Esophagus (tissue), 2 donors: ENCODE results near the gene AP2A2. TPM values are rescaled to one million over a fixed set of nuclear protein-coding genes. Genes with fewer than 3 reads are reported as not detected.

Experiments
- H3K27ac ChIP-seq, 2 donors: one replicate each; pipeline ENCODE4 v1.5.1; 2013; ENCODE audit warnings: low read depth in 2 of 2, mild to moderate bottlenecking in 2 of 2, inconsistent platforms in 1 of 2, low read length in 1 of 2, moderate library complexity in 1 of 2
- H3K27me3 ChIP-seq, 2 donors: one replicate each; pipeline ENCODE4 v1.6.1; 2013; ENCODE audit warnings: low read length in 2 of 2, control low read depth in 1 of 2, mild to moderate bottlenecking in 1 of 2; ENCODE audit not compliant: insufficient read depth in 2 of 2, control insufficient read depth in 1 of 2
- H3K36me3 ChIP-seq, 2 donors: one replicate each; pipeline ENCODE4 v1.6.1; 2013; ENCODE audit warnings: low read length in 1 of 2; ENCODE audit not compliant: control insufficient read depth in 2 of 2, insufficient read depth in 2 of 2
- H3K4me1 ChIP-seq, 2 donors: one replicate each; pipeline ENCODE4 v1.6.1; 2013; ENCODE audit warnings: low read length in 1 of 2; ENCODE audit not compliant: control insufficient read depth in 2 of 2, insufficient read depth in 2 of 2
- H3K4me3 ChIP-seq, 2 donors: one replicate each; pipeline ENCODE4 v1.5.1; 2013; ENCODE audit warnings: low read length in 2 of 2, mild to moderate bottlenecking in 2 of 2, low read depth in 1 of 2, moderate library complexity in 1 of 2
- H3K9me3 ChIP-seq, 2 donors: one replicate each; pipeline ENCODE4 v1.6.1; 2013; ENCODE audit warnings: mild to moderate bottlenecking in 2 of 2, low read depth in 1 of 2, low read length in 1 of 2, moderate library complexity in 1 of 2; ENCODE audit not compliant: control insufficient read depth in 2 of 2, insufficient read depth in 1 of 2
- WGBS, 2 donors: extraction: QIAGEN DNeasy Blood & Tissue Kit; methylation state at CpG; one replicate each; pipeline ENCODE4 v1.1.7; 2013; 5-methylcytosine and 5-hydroxymethylcytosine counted together
- polyA plus RNA-seq, 2 donors: library from polyadenylated mRNA; stranded (reverse); fragments of 200-250 nt; gene quantifications; one replicate each; pipeline ENCODE4 v1.2.3, GENCODE V29; 2013
- donor health status: healthy with polysubstance abuse.
- donor health status: Bipolar disorder and iron deficiency.

AP2A2 gene
- polyA plus RNA-seq, 2 donors, result 17.3 to 20.2 TPM

GRCh38 chr11:908273-908672 lies 17.4 kb upstream of the AP2A2 start:
- 72 to 81% methylated on average over 5 of the region's 5 CpGs for WGBS, 2 donors
- no peak overlapping the region for H3K4me3 ChIP-seq
- peaks cover 2 to 8% of the 10 kb centered on the region in 2 donors for H3K36me3 ChIP-seq
- H3K9me3 ChIP-seq, result no peaks in the 10 kb centered on the region
- no peaks in the 10 kb centered on the region for H3K27me3 ChIP-seq
- peaks cover 3 to 7% of the 10 kb centered on the region in 2 donors for H3K4me1 ChIP-seq
- H3K27ac ChIP-seq, result no peak overlapping the region

- WGBS, 2 donors, result 87% methylated on average over 11 of the region's 11 CpGs
- peaks cover 1 to 2% of the 10 kb centered on the region in 2 donors for H3K36me3 ChIP-seq
- no peaks in the 10 kb centered on the region for H3K27me3 ChIP-seq
- no peak overlapping the region for H3K4me3 ChIP-seq
- H3K9me3 ChIP-seq, result no peaks in the 10 kb centered on the region
- no peak overlapping the region for H3K27ac ChIP-seq
- peaks cover 3 to 7% of the 10 kb centered on the region in 2 donors for H3K4me1 ChIP-seq
These were observed 16.3 kb upstream of the AP2A2 start for GRCh38 chr11:909406-909805.

GRCh38 chr11:910044-910588 lies 15.6 kb upstream of the AP2A2 start:
- peak overlapping the region in 1 of 2 donors; percentile 41 for H3K27ac ChIP-seq
- 0 to 2% methylated on average over 26 to 38 of the region's 38 CpGs for WGBS, 2 donors

GRCh38 chr11:910589-911030 lies 15.1 kb upstream of the AP2A2 start, which contains the start of gene CHID1:
Gene CHID1, minus strand, starts transcription at chr11:910810. Its CDS starts 5,994 bp downstream, at chr11:904816.
- Histone ChIP-seq H3K4me1 (peaks cover 3 to 7% of the 10 kb centered on the region in 2 donors), H3K9me3 (no peaks in the 10 kb centered on the region), H3K27me3 (no peaks in the 10 kb centered on the region), H3K4me3 (peak within 1 kb of the TSS; percentile 67 to 99), H3K27ac (peak within 1 kb of the TSS; percentile 77 to 89), H3K36me3 (no peaks in the 10 kb centered on the region)
- 1% methylated on average over 39 to 59 of the region's 59 CpGs for WGBS, 2 donors

More at GRCh38 chr11:910044-910588, 15.6 kb upstream of the AP2A2 start:
- Histone ChIP-seq H3K4me1 (peaks cover 3 to 7% of the 10 kb centered on the region in 2 donors), H3K36me3 (no peaks in the 10 kb centered on the region), H3K4me3 (peak overlapping the region; percentile 67 to 99), H3K27me3 (no peaks in the 10 kb centered on the region), H3K9me3 (no peaks in the 10 kb centered on the region)

GRCh38 chr11:911031-911889 lies 14.4 kb upstream of the AP2A2 start:
- H3K4me1 ChIP-seq, result peaks cover 3 to 7% of the 10 kb centered on the region in 2 donors
- H3K36me3 ChIP-seq, result no peaks in the 10 kb centered on the region
- H3K27ac ChIP-seq, result peak overlapping the region; percentile 77 to 89
- no peaks in the 10 kb centered on the region for H3K9me3 ChIP-seq
- WGBS, 2 donors, result 2 to 6% methylated on average over 55 to 68 of the region's 68 CpGs
- no peaks in the 10 kb centered on the region for H3K27me3 ChIP-seq
- peak overlapping the region; percentile 67 to 99 for H3K4me3 ChIP-seq

- Histone ChIP-seq H3K27me3 (no peaks in the 10 kb centered on the region), H3K27ac (peak overlapping the region in 1 of 2 donors; percentile 77), H3K4me3 (peak overlapping the region in 1 of 2 donors; percentile 67), H3K9me3 (no peaks in the 10 kb centered on the region), H3K36me3 (no peaks in the 10 kb centered on the region), H3K4me1 (peaks cover 3 to 7% of the 10 kb centered on the region in 2 donors)
- 95% methylated on average over 11 of the region's 11 CpGs for WGBS, 2 donors
These were observed 13.8 kb upstream of the AP2A2 start for GRCh38 chr11:911890-912219.

GRCh38 chr11:912266-912665 lies 13.4 kb upstream of the AP2A2 start:
- no peak overlapping the region for H3K4me3 ChIP-seq
- WGBS, 2 donors, result 91 to 95% methylated on average over 14 of the region's 14 CpGs
- H3K27ac ChIP-seq, result no peak overlapping the region
- H3K9me3 ChIP-seq, result no peaks in the 10 kb centered on the region
- H3K4me1 ChIP-seq, result peaks cover 3 to 7% of the 10 kb centered on the region in 2 donors
- no peaks in the 10 kb centered on the region for H3K27me3 ChIP-seq
- no peaks in the 10 kb centered on the region for H3K36me3 ChIP-seq

- no peak overlapping the region for H3K27ac ChIP-seq
- H3K36me3 ChIP-seq, result no peaks in the 10 kb centered on the region
- H3K9me3 ChIP-seq, result no peaks in the 10 kb centered on the region
- H3K4me3 ChIP-seq, result no peak overlapping the region
- H3K27me3 ChIP-seq, result no peaks in the 10 kb centered on the region
- 90 to 91% methylated on average over 4 of the region's 4 CpGs for WGBS, 2 donors
- H3K4me1 ChIP-seq, result peaks cover 3 to 7% of the 10 kb centered on the region in 2 donors
These were observed 12.6 kb upstream of the AP2A2 start for GRCh38 chr11:913043-913442.

- Histone ChIP-seq H3K27ac (no peak overlapping the region), H3K4me1 (peaks cover 3 to 10% of the 10 kb centered on the region in 2 donors), H3K9me3 (no peaks in the 10 kb centered on the region), H3K27me3 (no peaks in the 10 kb centered on the region), H3K36me3 (no peaks in the 10 kb centered on the region), H3K4me3 (no peak overlapping the region)
- 66 to 76% methylated on average over 5 of the region's 5 CpGs for WGBS, 2 donors
These were observed 11.5 kb upstream of the AP2A2 start for GRCh38 chr11:914204-914603.
